ENCODE results near the gene ALKBH7.
"Not testable (repeated sequence)": the region's sequence is repeated elsewhere in the genome, so short reads cannot be mapped to it uniquely, and the experiment has no call there.

ALKBH7 gene

GRCh38 chr19:6357174-6357573 lies 15.4 kb upstream of the ALKBH7 start:
- H3K27me3 ChIP-seq (ENCODE audit: insufficient read depth, low read depth): peaks cover 6% of the 10 kb centered on the region; the same call in 1 of the 2 replicates
- no peak overlapping the region for H3K4me2 ChIP-seq
- H3K79me2 ChIP-seq (ENCODE audit: insufficient read depth, low read depth): peaks cover 3% of the 10 kb centered on the region; the same call in 1 of the 2 replicates
- H2AFZ ChIP-seq (ENCODE audit: low read depth): no peak overlapping the region
- peaks cover 3% of the 10 kb centered on the region for H3K4me1 ChIP-seq (ENCODE audit: low read depth, poor library complexity, severe bottlenecking)
- H3K36me3 ChIP-seq (ENCODE audit: insufficient read depth): no peaks in the 10 kb centered on the region
- no peak overlapping the region for H3K4me3 ChIP-seq (IDR thresholded peaks at IDR 0.05; ENCODE audit: insufficient read depth, low read depth, low read length)
- no peak overlapping the region for H3K27ac ChIP-seq
- no peak overlapping the region for H3K9ac ChIP-seq
- TF ChIP-seq CTCF (conservative IDR thresholded peaks at IDR 0.05; ENCODE audit: low read depth, low read length): no peak
- no peaks in the 10 kb centered on the region for H4K20me1 ChIP-seq (ENCODE audit: insufficient read depth)

GRCh38 chr19:6358003-6358402 lies 14.6 kb upstream of the ALKBH7 start:
- H3K36me3 ChIP-seq (ENCODE audit: insufficient read depth): no peaks in the 10 kb centered on the region
- no peak overlapping the region for H3K4me2 ChIP-seq
- peaks cover 6% of the 10 kb centered on the region; the same call in 1 of the 2 replicates for H3K27me3 ChIP-seq (ENCODE audit: insufficient read depth, low read depth)
- H3K4me3 ChIP-seq (IDR thresholded peaks at IDR 0.05; ENCODE audit: insufficient read depth, low read depth, low read length): no peak overlapping the region
- H3K27ac ChIP-seq: no peak overlapping the region
- H3K9ac ChIP-seq: no peak overlapping the region
- H2AFZ ChIP-seq (ENCODE audit: low read depth): no peak overlapping the region
- no peak for TF ChIP-seq CTCF (conservative IDR thresholded peaks at IDR 0.05; ENCODE audit: low read depth, low read length)
- H4K20me1 ChIP-seq (ENCODE audit: insufficient read depth): no peaks in the 10 kb centered on the region
- peaks cover 10% of the 10 kb centered on the region for H3K4me1 ChIP-seq (ENCODE audit: low read depth, poor library complexity, severe bottlenecking)
- peaks cover 12% of the 10 kb centered on the region; the same call in 1 of the 2 replicates for H3K79me2 ChIP-seq (ENCODE audit: insufficient read depth, low read depth)

GRCh38 chr19:6359568-6360341 lies 12.8 kb upstream of the ALKBH7 start:
- H3K4me2 ChIP-seq: no peak overlapping the region
- H2AFZ ChIP-seq (ENCODE audit: low read depth): no peak overlapping the region
- no peaks in the 10 kb centered on the region for H4K20me1 ChIP-seq (ENCODE audit: insufficient read depth)
- H3K4me3 ChIP-seq (IDR thresholded peaks at IDR 0.05; ENCODE audit: insufficient read depth, low read depth, low read length): no peak overlapping the region
- H3K79me2 ChIP-seq (ENCODE audit: insufficient read depth, low read depth): peaks cover 20% of the 10 kb centered on the region; the same call in 1 of the 2 replicates
- H3K9ac ChIP-seq: no peak overlapping the region
- peaks cover 12% of the 10 kb centered on the region for H3K4me1 ChIP-seq (ENCODE audit: low read depth, poor library complexity, severe bottlenecking)
- no peaks in the 10 kb centered on the region for H3K36me3 ChIP-seq (ENCODE audit: insufficient read depth)
- H3K27me3 ChIP-seq (ENCODE audit: insufficient read depth, low read depth): peaks cover 6% of the 10 kb centered on the region; the same call in 1 of the 2 replicates
- H3K27ac ChIP-seq: no peak overlapping the region
- TF ChIP-seq CTCF (conservative IDR thresholded peaks at IDR 0.05; ENCODE audit: low read depth, low read length): no peak

GRCh38 chr19:6360445-6360844 lies 12.1 kb upstream of the ALKBH7 start:
- H3K9ac ChIP-seq: not testable (repeated sequence)

GRCh38 chr19:6360857-6361216 lies 11.8 kb upstream of the ALKBH7 start:
- H3K4me3 ChIP-seq (IDR thresholded peaks at IDR 0.05; ENCODE audit: insufficient read depth, low read depth, low read length); H3K36me3 ChIP-seq (ENCODE audit: insufficient read depth); H3K27ac ChIP-seq; H4K20me1 ChIP-seq (ENCODE audit: insufficient read depth); H3K27me3 ChIP-seq (ENCODE audit: insufficient read depth, low read depth): not testable (repeated sequence)
- Histone ChIP-seq H3K79me2 (ENCODE audit: insufficient read depth, low read depth) (peaks cover 20% of the 10 kb centered on the region; the same call in 1 of the 2 replicates), H3K9ac (peak overlapping the region; percentile 82; the same call in 1 of the 2 replicates), H3K4me2 (peak overlapping the region; percentile 2; the same call in 1 of the 2 replicates), H2AFZ (ENCODE audit: low read depth) (peak overlapping the region; percentile 77), H3K4me1 (ENCODE audit: low read depth, poor library complexity, severe bottlenecking) (peaks cover 12% of the 10 kb centered on the region)

More at GRCh38 chr19:6360445-6360844, 12.1 kb upstream of the ALKBH7 start:
- H4K20me1 ChIP-seq (ENCODE audit: insufficient read depth); H3K36me3 ChIP-seq (ENCODE audit: insufficient read depth); H3K4me3 ChIP-seq (IDR thresholded peaks at IDR 0.05; ENCODE audit: insufficient read depth, low read depth, low read length); H3K4me2 ChIP-seq; H3K27ac ChIP-seq; H3K27me3 ChIP-seq (ENCODE audit: insufficient read depth, low read depth): not testable (repeated sequence)
- Histone ChIP-seq H2AFZ (ENCODE audit: low read depth) (peak overlapping the region; percentile 77; the same call in 1 of the 2 replicates), H3K4me1 (ENCODE audit: low read depth, poor library complexity, severe bottlenecking) (peaks cover 12% of the 10 kb centered on the region), H3K79me2 (ENCODE audit: insufficient read depth, low read depth) (peaks cover 20% of the 10 kb centered on the region; the same call in 1 of the 2 replicates)
